ENCODE data around the gene DAZAP1.

DNA sequence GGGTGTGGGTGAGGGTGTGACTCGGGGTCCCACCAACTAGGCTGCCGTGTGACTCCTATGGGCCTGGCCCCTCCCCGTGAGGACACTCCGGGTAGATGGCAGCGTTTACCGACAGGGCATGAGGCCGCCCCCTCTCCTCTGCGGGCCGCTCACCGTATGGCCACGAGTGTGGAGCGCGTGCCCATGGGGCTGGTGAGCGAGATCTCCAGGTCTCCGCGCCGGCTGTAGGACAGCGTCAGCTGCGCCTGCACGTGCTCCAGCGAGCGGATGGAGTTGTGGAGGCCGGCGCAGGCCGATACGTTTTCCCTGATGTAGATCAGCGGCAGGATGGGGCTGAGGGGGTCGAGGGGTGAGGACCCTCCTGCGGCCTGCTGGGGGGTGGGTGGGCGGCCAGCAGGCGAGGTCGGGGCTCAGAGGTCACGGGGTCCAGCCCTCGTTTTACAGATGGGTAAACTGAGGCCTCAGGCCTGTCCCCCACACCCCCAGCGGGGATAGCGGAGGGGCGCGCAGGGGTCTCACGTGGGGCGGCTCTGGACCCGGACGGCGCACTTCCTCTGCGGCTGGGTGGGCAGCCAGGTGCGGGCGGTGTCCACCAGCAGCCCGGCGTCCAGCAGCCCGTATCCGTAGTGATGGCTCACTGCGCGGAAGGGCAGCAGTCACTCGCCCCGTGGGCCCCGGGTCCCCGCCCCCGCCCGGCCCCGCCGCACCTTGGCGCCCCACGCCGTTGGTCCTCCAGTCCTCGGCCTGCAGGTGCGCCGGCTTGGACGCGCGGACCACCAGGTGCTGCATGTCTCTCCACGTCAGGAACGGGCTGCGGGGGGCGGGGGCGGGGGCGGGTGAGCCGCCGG is 76.0 kb downstream of the DAZAP1 start:
- TF ChIP-seq, protein P1, sequence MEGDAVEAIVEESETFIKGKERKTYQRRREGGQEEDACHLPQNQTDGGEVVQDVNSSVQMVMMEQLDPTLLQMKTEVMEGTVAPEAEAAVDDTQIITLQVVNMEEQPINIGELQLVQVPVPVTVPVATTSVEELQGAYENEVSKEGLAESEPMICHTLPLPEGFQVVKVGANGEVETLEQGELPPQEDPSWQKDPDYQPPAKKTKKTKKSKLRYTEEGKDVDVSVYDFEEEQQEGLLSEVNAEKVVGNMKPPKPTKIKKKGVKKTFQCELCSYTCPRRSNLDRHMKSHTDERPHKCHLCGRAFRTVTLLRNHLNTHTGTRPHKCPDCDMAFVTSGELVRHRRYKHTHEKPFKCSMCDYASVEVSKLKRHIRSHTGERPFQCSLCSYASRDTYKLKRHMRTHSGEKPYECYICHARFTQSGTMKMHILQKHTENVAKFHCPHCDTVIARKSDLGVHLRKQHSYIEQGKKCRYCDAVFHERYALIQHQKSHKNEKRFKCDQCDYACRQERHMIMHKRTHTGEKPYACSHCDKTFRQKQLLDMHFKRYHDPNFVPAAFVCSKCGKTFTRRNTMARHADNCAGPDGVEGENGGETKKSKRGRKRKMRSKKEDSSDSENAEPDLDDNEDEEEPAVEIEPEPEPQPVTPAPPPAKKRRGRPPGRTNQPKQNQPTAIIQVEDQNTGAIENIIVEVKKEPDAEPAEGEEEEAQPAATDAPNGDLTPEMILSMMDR (IDR thresholded peaks at IDR 0.05): no peak
- no peak for TF ChIP-seq ZFX (IDR thresholded peaks at IDR 0.05; ENCODE audit: borderline replicate concordance)

Measured in 22Rv1 (cell line).